GM18517 (cell line): ENCODE data around the gene TMC2.

Source experiments
- ATAC-seq: cut with Tn5 transposase; IDR thresholded peaks from one replicate; pipeline ENCODE4 v1.9.1; 2021; ENCODE audit warnings: mild to moderate bottlenecking, moderate library complexity; ENCODE audit not compliant: unreplicated experiment

TMC2 gene

DNA sequence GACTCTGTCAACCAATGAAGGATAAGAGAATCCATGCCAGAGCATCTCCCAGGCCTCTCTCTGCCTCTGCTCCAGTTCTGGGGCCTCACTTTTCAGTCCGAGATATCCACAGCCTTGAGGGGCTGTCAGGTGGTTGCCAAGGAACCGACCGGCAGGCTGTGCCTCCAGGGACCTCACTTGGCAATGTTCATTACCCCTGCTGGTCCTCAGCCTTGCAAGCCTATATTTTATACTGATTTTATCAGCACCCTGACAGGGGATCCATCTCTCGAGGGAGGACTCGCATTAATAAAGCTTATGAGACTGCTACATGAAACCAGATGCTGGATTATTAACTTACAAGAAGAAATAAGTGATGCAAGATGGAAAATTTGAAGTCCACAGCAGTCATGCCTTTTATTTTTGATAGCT is 39.9 kb downstream of the TMC2 start:
- ATAC-seq: no peak

DNA sequence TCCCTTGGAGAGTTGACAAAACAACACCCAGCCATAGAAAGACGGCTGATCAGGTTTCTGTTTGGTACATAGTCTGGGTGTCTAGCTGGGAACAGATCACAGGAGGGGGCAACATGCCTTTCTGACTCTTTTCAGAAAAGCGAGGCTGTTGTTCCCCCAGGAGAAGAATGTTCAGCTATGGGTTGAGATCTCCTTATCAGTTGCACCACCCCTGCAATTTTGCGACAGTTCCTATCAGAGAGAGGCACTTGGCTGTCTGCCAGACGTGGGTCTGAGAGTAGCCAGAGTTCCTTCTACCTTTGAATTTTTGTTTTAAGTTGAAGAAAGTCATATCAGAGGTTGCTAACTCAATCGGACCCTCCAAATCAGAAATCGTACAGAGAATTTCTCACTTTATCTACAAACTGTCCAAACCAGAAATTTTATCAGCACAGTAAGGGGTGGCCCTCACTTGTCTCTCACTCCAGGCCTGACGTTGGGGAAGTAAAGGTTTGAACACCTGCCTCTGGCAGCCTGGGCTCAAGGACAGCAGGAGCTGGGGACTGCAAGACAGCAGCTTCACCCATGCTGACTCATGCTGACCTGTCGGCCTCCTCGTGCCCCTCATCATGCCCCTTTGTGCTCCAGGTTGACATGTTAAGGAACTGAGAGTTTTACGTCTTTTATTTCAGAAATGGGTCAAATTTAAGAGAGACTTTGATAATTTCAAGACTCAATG is 42.3 kb downstream of the TMC2 start:
- no peak for ATAC-seq

DNA sequence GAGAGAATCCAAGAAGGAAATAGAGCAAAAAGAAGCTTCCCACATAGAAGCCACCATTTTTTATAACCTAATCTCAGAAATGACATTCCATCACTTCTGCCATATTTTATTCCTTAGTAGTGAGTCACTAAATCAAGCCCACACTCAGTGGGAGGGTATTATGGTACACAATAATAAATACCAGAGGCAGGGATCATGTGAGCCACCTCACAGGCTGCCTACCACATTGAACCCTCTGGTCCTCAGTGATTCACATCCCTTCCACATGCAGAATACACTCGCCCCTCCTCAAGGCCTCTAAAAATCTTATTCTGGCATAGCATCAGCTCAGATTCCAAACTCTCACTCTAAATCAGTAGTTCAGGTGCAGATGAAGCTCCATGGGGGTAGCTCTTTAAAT is 49.4 kb downstream of the TMC2 start:
- ATAC-seq: no peak

DNA sequence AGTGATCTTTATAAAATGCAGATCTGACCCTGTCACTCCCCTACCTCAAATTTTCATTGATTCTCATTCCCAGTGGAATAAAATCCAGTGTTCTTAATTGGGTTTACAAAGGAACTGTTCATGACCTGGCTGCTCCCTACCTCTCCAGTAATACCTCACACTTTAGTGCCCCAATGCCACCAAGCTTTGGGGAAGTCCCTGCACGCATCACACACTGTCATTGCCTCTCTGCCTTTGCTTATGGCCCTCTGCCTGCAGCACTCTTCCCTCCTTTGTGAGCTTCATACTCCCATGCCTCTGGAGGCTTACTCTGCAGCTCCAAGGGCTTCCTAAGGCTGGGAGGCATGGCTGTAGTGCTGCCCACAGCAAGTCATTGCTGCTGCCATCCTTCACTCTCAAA is 57.4 kb downstream of the TMC2 start:
- ATAC-seq: no peak

DNA sequence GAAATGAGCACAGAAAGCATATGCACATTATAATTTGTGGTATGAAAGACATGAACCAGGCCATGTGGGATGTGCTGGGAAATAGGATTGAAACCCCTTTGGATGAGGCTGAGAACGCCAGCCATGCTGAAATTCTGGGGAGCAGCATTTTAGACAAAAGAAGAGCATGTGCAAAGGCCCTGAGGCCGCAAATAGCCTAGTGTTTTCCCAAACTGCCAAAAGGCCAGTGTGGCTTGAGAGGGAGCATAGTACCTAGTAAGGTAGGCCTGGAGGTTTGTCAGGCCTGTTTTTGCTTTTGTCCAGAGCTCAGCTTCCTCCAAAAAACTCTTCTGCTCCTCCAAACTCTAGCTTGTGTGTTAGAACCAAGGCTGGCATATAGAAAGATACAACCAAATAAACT is 58.7 kb downstream of the TMC2 start:
- ATAC-seq: no peak

DNA sequence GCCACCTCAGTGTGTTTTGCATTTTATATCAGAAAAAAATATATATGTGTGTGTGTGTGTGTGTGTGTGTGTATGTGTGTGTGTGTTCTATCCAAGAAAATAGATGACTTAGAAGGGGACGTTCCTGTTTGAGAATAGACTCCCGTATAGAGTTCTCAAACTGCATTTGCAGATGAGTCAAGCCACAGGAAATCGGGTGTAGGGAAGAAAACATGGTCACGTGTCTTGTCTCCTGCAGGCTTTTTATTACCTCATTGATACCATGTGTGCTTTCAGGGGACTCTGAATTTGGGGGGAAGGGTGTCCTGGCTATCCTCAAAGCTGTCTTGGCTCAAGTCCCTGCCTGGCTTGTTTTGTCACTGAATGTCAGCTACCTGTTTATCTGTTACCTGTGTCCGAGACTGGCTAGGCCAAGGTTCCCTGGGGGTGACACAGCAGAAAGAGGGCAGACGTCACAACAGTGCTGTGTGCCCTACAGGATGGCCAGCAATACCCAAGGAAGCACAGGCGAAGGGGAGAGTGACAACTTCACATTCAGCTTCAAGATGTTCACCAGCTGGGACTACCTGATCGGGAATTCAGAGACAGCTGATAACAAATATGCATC is 60.4 kb downstream of the TMC2 start:
- ATAC-seq: no peak

DNA sequence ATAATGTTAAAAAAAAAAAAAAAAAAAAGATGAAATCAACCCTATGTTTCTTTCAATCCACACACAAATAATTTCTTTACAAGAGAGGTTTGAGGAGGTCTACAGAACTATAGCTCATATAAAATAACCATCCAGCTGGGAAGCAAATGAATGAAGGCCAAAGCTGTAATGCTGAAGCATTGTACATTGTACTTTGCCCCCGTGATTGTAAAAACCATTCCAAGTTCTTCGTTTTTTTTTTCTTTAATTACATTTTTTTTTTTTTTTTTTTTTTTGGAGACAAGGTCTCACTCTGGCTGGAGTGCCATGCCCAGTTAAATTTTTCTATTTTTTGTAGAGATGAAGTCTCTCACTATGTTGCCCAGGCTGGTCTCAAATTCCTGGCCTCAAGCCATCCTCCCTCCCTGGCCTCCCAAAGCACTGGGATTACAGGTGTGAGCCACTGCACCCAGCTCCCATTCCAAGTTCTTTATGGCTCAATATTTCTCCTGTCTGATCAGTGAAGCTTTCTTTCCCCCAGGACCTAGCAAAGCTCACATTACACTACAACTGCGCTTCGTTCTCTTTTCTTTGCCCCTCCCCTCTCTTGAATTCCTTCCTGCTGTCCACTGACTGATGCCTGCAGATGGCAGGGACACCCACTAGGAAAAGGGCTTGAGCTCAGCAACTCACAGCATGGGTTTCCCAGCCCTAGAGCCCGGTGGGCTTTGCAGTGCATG is 63.1 kb downstream of the TMC2 start:
- no peak for ATAC-seq

DNA sequence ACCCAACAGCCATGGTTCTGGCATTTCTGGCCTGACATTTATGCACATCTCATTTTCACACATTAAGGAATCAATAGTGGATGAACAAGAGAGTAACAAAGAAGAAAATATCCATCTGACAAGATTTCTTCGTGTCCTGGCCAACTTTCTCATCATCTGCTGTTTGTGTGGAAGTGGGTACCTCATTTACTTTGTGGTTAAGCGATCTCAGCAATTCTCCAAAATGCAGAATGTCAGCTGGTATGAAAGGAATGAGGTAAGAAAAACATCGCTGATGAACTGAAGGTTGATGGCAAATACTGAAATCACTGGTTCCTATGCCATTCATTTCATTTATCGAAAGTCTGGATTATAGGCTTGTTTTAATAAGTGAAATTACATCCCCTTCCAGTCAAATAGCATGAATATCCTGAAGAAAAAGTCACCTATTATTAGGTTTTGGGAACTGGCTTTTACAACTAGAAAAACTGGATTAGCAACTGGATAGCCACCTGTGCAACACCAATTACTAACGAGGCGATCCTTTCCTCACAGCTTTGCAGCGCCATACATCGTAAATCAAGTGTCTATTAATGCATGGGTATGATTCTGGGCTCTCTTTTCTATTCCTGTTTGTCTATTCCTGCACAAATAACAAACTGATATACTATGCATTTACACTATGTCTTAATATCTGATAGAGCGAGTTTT is 65.8 kb downstream of the TMC2 start:
- no peak for ATAC-seq

DNA sequence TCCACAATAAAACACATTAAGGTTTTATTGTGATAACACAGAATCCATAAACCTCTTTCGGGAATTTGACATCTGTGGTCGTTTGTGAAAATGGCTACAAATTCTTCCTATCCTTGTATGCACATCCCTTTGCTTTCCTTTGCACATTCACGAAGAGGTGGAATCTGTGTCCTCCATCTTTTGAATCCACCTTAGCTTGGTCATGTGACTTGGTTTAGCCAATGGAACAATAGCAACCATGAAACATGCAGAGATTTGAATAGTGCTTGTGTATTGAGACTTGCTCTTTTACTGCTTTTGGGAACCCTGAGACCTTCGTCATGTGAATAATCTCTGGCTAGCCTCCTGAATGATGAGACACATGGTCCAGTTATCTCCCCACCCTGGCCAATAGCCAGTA is 66.4 kb downstream of the TMC2 start:
- ATAC-seq: no peak

DNA sequence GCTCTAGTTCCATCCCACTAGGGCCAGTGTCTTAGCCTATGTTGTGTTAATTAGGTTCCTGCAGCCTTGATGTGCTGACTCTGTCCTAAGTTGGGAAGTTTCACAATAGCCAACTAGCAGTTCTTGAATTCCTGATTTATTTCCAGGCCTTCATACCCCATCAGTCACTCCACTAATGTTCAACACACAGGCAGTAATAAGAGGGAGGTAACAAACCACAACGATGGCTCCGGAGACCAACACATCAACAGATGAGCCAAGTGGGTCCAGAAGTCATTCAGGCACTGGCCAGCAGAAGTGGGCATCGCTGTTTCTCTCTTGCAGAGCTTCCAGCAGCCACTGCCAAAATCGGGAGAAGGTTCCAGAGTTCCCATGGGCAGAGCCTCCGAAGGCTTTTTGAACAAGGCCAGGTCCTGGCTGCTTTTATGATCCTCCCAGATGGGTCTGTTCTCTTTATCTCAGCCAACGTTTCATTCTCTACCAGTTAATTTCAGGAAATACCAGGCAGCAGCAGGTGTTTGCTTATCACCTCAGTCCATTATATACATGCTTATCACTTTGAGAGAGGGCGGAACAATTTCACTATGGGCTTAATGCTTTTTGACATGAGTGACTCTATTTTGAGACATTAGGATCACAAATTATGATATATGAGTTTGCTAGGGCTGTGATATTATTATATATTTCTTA is 67.6 kb downstream of the TMC2 start:
- no peak for ATAC-seq

DNA sequence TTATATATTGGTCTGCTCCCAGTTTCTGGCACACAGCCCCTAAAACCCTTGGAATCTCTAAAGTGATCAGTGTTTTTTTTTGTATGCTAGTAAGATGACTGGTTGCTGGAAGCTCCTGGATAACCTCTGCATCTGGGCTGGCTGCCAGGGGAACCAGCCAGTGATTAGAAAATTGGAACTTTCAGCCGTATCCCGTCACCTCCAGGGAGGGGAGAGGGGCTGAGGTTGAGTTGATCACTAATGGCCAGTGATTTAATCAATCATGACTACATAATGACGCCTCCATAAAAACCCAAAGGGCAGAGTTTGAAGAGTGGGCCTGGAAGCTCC is 68.1 kb downstream of the TMC2 start:
- ATAC-seq: no peak

DNA sequence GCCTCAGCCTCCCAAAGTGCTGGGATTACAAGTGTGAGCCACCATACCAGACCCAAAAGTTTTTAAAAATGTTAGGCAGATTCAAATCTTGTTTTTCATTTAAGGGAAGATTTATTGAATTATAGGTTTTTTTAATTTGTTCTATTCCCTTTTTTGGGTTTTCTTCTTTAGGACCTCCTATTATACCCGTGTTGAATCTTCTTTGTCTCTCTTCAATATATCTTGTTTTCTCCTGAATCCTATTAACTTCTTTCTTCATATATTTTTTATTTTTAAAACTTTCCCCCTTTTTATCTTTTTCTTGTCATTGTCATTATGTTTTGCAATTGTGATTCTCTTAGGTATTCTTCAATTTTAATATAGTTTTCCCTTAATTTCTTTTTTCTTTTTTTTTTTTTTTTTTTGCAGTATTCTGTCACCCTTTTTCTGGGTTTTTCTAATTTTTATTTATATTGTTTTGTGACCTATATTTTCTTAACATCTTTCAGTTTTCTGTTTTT is 70.2 kb downstream of the TMC2 start:
- no peak for ATAC-seq

DNA sequence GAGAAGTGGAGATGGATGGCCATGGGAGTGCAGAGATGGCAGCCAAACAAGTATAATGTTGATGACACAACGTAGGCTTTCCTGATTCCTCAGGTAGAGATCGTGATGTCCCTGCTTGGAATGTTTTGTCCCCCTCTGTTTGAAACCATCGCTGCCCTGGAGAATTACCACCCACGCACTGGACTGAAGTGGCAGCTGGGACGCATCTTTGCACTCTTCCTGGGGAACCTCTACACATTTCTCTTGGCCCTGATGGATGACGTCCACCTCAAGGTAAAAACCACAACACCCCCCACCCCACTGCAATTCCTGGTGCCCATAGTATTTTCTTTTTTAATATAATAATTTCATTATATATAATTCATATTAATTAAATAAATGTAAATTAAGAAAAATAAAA is 74.0 kb downstream of the TMC2 start:
- ATAC-seq: no peak

DNA sequence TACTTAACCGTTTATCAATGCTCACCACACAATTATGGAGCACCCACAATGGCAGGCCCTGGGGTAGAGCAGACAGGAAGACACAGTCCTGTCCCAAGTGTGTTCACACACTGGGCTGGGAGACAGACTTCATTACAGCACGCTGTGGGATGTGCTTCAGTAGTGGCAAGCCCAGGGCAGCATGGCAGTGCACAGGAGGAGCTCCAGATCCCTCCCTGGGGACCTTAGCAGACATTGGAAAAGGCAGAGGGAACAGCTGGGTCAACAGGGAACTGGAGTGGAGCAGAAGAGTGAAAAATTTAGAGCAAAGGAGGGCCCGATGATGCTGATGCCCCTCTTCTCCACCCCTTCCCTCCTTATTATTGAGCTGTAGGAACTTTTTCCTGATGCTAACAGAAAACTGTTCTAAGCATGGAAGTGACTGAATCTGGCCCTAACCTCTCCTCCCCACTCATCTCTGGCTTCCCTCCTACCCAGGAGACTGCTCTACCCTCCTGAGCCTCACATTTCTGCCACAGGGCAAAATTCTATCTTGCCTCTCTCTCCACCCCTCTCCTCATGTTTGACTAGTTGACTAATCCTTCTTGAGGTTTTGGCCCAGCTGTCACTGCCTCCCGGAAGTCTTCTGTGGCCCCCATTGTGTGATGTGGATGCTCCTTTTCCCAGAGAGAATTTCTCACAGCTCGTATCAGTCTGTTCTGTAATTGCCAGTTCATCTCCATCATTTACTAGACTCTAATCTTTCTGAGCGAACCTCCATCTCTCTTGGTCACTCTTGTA is 74.8 kb downstream of the TMC2 start:
- no peak for ATAC-seq

DNA sequence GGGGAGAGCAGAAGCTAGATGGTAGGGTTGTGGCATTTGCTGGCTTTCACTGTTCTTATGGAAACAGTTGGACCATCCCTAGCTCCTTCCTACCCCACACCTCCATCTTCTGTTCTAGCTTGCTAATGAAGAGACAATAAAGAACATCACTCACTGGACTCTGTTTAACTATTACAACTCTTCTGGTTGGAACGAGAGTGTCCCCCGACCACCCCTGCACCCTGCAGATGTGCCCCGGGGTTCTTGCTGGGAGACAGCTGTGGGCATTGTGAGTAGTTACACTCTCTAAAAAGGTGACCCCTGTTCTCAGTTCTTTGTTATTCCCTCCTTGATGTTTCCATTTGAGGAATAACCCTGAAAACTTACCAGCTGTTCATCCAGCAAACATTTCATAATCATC is 75.7 kb downstream of the TMC2 start:
- no peak for ATAC-seq

DNA sequence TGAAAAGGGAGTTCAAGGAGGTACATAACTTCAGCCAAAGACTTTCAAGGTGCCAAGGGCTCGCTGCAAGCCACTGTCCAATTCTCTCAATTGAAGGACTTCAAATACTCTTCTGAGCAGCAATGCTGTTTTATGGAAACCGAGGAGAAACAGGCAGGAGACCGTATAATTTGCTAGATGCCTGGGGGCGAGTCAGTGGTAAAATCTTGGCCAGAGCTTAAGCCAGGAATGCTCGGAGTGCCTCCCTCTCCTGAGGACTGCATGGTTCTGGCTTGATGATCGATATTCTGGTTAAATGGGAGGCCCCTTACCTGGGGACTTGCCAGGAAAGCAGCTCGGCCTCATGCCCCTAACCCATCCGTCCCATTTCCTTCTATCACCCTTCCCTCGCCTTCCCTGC is 80.3 kb downstream of the TMC2 start:
- ATAC-seq: no peak

DNA sequence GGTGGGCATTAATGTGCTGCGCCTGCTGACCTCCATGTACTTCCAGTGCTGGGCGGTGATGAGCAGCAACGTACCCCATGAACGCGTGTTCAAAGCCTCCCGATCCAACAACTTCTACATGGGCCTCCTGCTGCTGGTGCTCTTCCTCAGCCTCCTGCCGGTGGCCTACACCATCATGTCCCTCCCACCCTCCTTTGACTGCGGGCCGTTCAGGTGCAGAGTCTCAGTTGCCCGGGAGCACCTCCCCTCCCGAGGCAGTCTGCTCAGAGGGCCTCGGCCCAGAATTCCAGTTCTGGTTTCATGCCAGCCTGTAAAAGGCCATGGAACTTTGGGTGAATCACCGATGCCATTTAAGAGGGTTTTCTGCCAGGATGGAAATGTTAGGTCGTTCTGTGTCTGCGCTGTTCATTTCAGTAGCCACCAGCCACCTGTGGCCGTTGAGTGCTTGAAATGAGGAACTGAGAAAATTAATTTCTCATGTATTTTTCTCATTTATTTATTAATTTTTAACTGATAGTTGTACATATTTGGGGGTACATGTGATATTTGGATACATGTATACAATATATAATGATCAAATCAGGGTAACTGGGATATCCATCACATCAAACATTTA is 80.8 kb downstream of the TMC2 start:
- no peak for ATAC-seq

DNA sequence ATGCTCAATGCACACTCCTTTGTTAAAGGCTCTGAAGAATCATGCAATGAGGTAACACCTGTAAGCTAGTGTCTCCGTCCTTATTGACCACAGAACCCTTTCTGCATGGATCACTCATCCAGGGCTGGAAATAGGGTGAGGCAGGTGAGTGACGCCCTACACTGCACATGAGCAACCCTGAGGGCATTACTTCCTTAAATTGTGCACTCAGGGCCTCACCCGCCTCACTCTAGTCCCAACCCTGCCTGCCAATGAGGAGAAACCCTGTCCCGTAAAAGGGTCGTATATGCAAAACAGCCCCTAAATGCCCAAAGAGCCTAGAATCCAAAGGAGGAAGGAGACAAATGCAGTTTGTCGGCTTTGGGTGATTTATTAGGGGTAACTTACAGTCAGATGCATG is 82.4 kb downstream of the TMC2 start:
- ATAC-seq: no peak

DNA sequence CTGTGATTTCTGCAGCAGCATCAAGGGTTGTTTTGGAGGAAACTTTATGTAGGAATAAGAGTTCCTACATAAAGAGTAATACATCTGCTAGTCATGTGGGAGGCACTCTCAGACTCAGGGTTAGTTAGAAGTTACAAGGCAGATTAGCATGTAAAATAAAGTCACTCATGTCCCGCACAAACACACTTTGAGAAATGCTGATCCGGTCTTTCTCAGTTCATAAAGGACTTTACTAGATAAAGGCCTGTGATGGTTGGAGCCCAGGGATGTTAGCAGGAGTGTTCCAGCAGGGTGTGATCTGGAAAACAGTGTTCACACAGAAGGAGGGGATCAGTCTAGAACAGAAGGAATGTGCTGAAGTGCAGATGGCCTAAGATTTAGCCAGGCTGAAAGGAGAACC is 83.0 kb downstream of the TMC2 start:
- ATAC-seq: no peak
